SU-DHL-6 (cell line): ENCODE measurements around the gene GHR.
"Not testable (repeated sequence)": the region's sequence is repeated elsewhere in the genome, so short reads cannot be mapped to it uniquely, and the experiment has no call there.

Source experiments
- H2AFZ ChIP-seq: fragments of 200-600 bp; sonication (generic); 2 replicates; pipeline ENCODE4 v1.6.1; 2014; ENCODE audit warnings: low read depth, mild to moderate bottlenecking, moderate library complexity, mixed read lengths, antibody characterized with exemption, low read length; ENCODE audit not compliant: severe bottlenecking
- H3F3A ChIP-seq: fragments of 200-600 bp; shearing (Covaris generic); 2 replicates; pipeline ENCODE4 v1.6.0; 2016; ENCODE audit warnings: antibody characterized with exemption, mild to moderate bottlenecking; ENCODE audit not compliant: insufficient read depth
- H3K27ac ChIP-seq: fragments of 200-600 bp; sonication (generic); 2 replicates; pipeline ENCODE4 v1.5.1; 2016; ENCODE audit warnings: low read depth, mild to moderate bottlenecking, low read length, moderate library complexity, mixed read lengths
- H3K27me3 ChIP-seq: fragments of 200-600 bp; sonication (generic), shearing (Covaris generic); 2 replicates; pipeline ENCODE4 v1.6.0; 2014; ENCODE audit warnings: mild to moderate bottlenecking, low read length
- H3K36me3 ChIP-seq: fragments of 200-600 bp; sonication (generic); 2 replicates; pipeline ENCODE4 v1.6.1; 2014; ENCODE audit warnings: mild to moderate bottlenecking, low read length, mixed read lengths
- H3K4me2 ChIP-seq: fragments of 300-600, 200-600 bp; shearing (Covaris generic), sonication (generic); 2 replicates; pipeline ENCODE4 v1.6.0; 2014; ENCODE audit warnings: low read length, low read depth, mild to moderate bottlenecking; ENCODE audit not compliant: poor library complexity, severe bottlenecking
- H3K4me3 ChIP-seq: fragments of 200-600 bp; sonication (generic); 2 replicates; pipeline ENCODE4 v1.5.1; 2014; ENCODE audit warnings: antibody characterized with exemption, low read length, mild to moderate bottlenecking, mixed read lengths; ENCODE audit not compliant: insufficient read depth, poor library complexity, severe bottlenecking
- H3K79me2 ChIP-seq: fragments of 200-600 bp; sonication (generic); 2 replicates; pipeline ENCODE4 v1.6.1; 2014; ENCODE audit warnings: mild to moderate bottlenecking, low read length, moderate library complexity; ENCODE audit not compliant: insufficient read depth
- H3K9ac ChIP-seq: fragments of 200-600 bp; sonication (generic); 2 replicates; pipeline ENCODE4 v1.7.0; 2014; ENCODE audit warnings: mild to moderate bottlenecking, low read length
- H3K9me2 ChIP-seq: fragments of 200-600 bp; sonication (generic); replicated peaks from 2 replicates; pipeline ENCODE4 v1.6.1; 2014; ENCODE audit warnings: low read length; ENCODE audit not compliant: insufficient read depth
- H3K9me3 ChIP-seq: fragments of 200-600 bp; sonication (generic); 2 replicates; pipeline ENCODE4 v1.6.1; 2014; ENCODE audit warnings: low read length, mixed read lengths; ENCODE audit not compliant: insufficient read depth
- H4K20me1 ChIP-seq: fragments of 200-600 bp; sonication (generic); 2 replicates; pipeline ENCODE4 v1.6.1; 2014; ENCODE audit warnings: low read depth, mild to moderate bottlenecking, antibody characterized with exemption, low read length, moderate library complexity, mixed read lengths
- CTCF ChIP-seq: fragments of 200-600 bp; sonication (generic); IDR thresholded peaks from one replicate; pipeline ENCODE4 v1.5.1; 2017; ENCODE audit warnings: antibody characterized with exemption, mild to moderate bottlenecking, low read length, moderate library complexity; ENCODE audit not compliant: insufficient read depth, poor library complexity, severe bottlenecking
- EZH2phosphoT487 ChIP-seq: fragments of 200-600 bp; sonication (generic), shearing (Covaris generic); conservative IDR thresholded peaks from 2 replicates; pipeline ENCODE4 v1.6.1; 2018; ENCODE audit warnings: mild to moderate bottlenecking, antibody characterized with exemption, low read length, moderate library complexity, mixed read lengths

GHR gene

DNA sequence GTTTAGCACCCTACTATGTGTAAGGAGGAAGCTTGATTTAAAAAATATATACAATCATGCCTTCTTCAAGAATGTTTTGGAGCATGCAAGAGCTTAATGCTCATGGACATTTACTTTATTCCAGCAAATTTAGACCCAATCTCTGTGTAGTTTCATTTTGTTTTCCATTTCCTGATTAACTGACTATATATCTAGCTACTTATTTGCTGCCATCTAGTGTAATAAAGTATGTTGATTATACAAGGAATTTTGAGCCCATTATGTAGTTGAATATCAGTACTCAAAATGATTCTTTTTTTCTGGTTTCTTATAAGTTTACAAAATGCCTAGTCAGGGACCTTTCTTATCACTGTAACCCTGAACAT, 233.4 kb downstream of the GHR start:
- H3K27ac ChIP-seq, result no peak overlapping the region
- H3K4me3 ChIP-seq, result no peak overlapping the region
- no peaks in the 10 kb centered on the region for H3F3A ChIP-seq
- no peaks in the 10 kb centered on the region for H3K9me3 ChIP-seq
- no peaks in the 10 kb centered on the region for H3K36me3 ChIP-seq
- H3K79me2 ChIP-seq, result no peaks in the 10 kb centered on the region
- no peak overlapping the region for H3K9ac ChIP-seq
- H2AFZ ChIP-seq, result no peak overlapping the region
- no peaks in the 10 kb centered on the region for H3K9me2 ChIP-seq
- H3K27me3 ChIP-seq, result no peaks in the 10 kb centered on the region
- TF ChIP-seq CTCF (no peak), EZH2phosphoT487 (no peak)
- no peak overlapping the region for H3K4me2 ChIP-seq
- H4K20me1 ChIP-seq, result no peaks in the 10 kb centered on the region

DNA sequence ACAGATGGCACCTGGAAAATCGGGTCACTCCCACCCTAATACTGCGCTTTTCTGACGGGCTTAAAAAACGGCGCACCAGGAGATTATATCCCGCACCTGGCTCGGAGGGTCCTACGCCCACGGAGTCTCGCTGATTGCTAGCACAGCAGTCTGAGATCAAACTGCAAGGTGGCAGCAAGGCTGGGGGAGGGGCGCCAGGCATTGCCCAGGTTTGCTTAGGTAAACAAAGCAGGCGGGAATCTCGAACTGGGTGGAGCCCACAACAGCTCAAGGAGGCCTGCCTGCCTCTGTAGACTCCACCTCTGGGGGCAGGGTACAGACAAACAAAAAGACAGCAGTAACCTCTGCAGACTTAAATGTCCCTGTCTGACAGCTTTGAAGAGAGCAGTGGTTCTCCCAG, 236.6 kb downstream of the GHR start:
- H3K27ac ChIP-seq, H3K36me3 ChIP-seq, H3F3A ChIP-seq, H3K79me2 ChIP-seq, H4K20me1 ChIP-seq, H3K27me3 ChIP-seq, H3K9me2 ChIP-seq, H3K4me3 ChIP-seq, H3K9me3 ChIP-seq, H2AFZ ChIP-seq, H3K4me2 ChIP-seq, H3K9ac ChIP-seq: not testable (repeated sequence)

GRCh38 chr5:42665857-42666256, 242.6 kb downstream of the GHR start:
- no peaks in the 10 kb centered on the region for H3K79me2 ChIP-seq
- H3K9ac ChIP-seq, result no peak overlapping the region
- H3K4me2 ChIP-seq, result no peak overlapping the region
- H3K27me3 ChIP-seq, result no peaks in the 10 kb centered on the region
- no peak overlapping the region for H3K27ac ChIP-seq
- no peaks in the 10 kb centered on the region for H3K36me3 ChIP-seq
- H3K4me3 ChIP-seq, result no peak overlapping the region
- no peak overlapping the region for H2AFZ ChIP-seq
- no peak for TF ChIP-seq EZH2phosphoT487
- no peaks in the 10 kb centered on the region for H4K20me1 ChIP-seq
- H3K9me3 ChIP-seq, result no peaks in the 10 kb centered on the region
- no peaks in the 10 kb centered on the region for H3K9me2 ChIP-seq
- H3F3A ChIP-seq, result no peaks in the 10 kb centered on the region

DNA sequence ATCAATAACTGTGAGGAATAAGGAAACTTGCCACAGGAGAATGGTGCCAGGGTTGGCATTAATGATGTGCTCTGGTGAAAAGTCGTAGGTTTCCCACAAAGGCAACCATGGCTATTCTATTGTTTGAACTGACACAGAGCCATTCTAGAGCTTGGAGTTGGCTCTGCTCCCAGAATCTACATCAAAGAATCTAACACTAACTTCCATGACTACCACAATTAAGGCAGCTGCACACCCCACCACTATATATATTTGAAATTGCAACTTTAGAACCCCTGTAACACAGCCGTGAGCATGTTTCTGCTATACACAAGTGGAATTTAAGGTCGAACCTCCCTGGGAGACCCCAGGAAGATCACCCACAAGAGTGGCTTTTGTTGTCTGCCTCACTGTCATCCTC, 243.6 kb downstream of the GHR start:
- Histone ChIP-seq H3K9me2 (no peaks in the 10 kb centered on the region), H3K27ac (no peak overlapping the region)
- TF ChIP-seq CTCF, result no peak
- no peak for TF ChIP-seq EZH2phosphoT487

More for the DNA sequence above, 243.6 kb downstream of the GHR start:
- Histone ChIP-seq H3K9ac (no peak overlapping the region), H3K4me2 (no peak overlapping the region), H3K27me3 (no peaks in the 10 kb centered on the region), H3K4me3 (no peak overlapping the region), H2AFZ (no peak overlapping the region), H4K20me1 (no peaks in the 10 kb centered on the region), H3K36me3 (no peaks in the 10 kb centered on the region), H3K79me2 (no peaks in the 10 kb centered on the region), H3K9me3 (no peaks in the 10 kb centered on the region), H3F3A (no peaks in the 10 kb centered on the region)
